OCI-LY1 (cell line): ENCODE results near the gene B2M.

Experiments used
- H2AFZ ChIP-seq: fragments of 200-600 bp; sonication (generic), shearing (Covaris generic); 2 replicates; pipeline ENCODE4 v1.6.0; 2014; ENCODE audit warnings: antibody characterized with exemption, mild to moderate bottlenecking, low read length
- H3F3A ChIP-seq: fragments of 200-600 bp; sonication (generic), shearing (Covaris generic); 2 replicates; pipeline ENCODE4 v1.6.0; 2014; ENCODE audit warnings: mild to moderate bottlenecking, antibody characterized with exemption, low read length, moderate library complexity; ENCODE audit not compliant: insufficient read depth
- H3K27ac ChIP-seq: fragments of 200-600 bp; sonication (generic); 2 replicates; pipeline ENCODE4 v1.5.1; 2014; ENCODE audit warnings: low read length, mixed run types, mild to moderate bottlenecking, low read depth; ENCODE audit not compliant: poor library complexity, severe bottlenecking
- H3K27me3 ChIP-seq: fragments of 200-600 bp; sonication (generic); 2 replicates; pipeline ENCODE4 v1.6.0; 2014; ENCODE audit warnings: antibody characterized with exemption, mild to moderate bottlenecking, low read length, moderate library complexity; ENCODE audit not compliant: insufficient read depth
- H3K36me3 ChIP-seq: fragments of 200-600 bp; sonication (generic); 2 replicates; pipeline ENCODE4 v1.6.1; 2014; ENCODE audit warnings: mild to moderate bottlenecking, antibody characterized with exemption, low read length, moderate library complexity, mixed read lengths; ENCODE audit not compliant: insufficient read depth
- H3K4me1 ChIP-seq: fragments of 200-600 bp; sonication (generic); 2 replicates; pipeline ENCODE4 v1.5.1; 2014; ENCODE audit warnings: mild to moderate bottlenecking, low read length, moderate library complexity; ENCODE audit not compliant: insufficient read depth, severe bottlenecking
- H3K4me2 ChIP-seq: fragments of 200-600 bp; sonication (generic), shearing (Covaris generic); 2 replicates; pipeline ENCODE4 v1.6.1; 2014; ENCODE audit warnings: low read length
- H3K4me3 ChIP-seq: fragments of 200-600 bp; sonication (generic); 2 replicates; pipeline ENCODE4 v1.5.1; 2014; ENCODE audit warnings: low read length, low read depth, mild to moderate bottlenecking, mixed read lengths; ENCODE audit not compliant: poor library complexity, severe bottlenecking
- H3K79me2 ChIP-seq: fragments of 200-600 bp; shearing (Covaris generic); 2 replicates; pipeline ENCODE4 v1.6.1; 2016; ENCODE audit warnings: mixed run types, low read length, mixed read lengths; ENCODE audit not compliant: insufficient read depth
- H3K9ac ChIP-seq: fragments of 200-600 bp; sonication (generic), shearing (Covaris generic); 2 replicates; pipeline ENCODE4 v1.6.1; 2014; ENCODE audit warnings: mild to moderate bottlenecking, low read length, mixed read lengths
- H3K9me2 ChIP-seq: fragments of 200-600 bp; sonication (generic), shearing (Covaris generic); 2 replicates; pipeline ENCODE4 v1.6.1; 2014; ENCODE audit warnings: low read depth, mild to moderate bottlenecking, low read length, mixed read lengths
- H3K9me3 ChIP-seq: fragments of 200-600 bp; shearing (Covaris generic); 2 replicates; pipeline ENCODE4 v1.6.1; 2014; ENCODE audit warnings: low read length, mixed read lengths
- H4K20me1 ChIP-seq: fragments of 200-600 bp; sonication (generic), shearing (Covaris generic); 2 replicates; pipeline ENCODE4 v1.6.0; 2016; ENCODE audit warnings: mild to moderate bottlenecking, low read length; ENCODE audit not compliant: insufficient read depth
- CTCF ChIP-seq: fragments of 200-600 bp; sonication (generic), shearing (Covaris generic); IDR thresholded peaks from 2 replicates; pipeline ENCODE4 v1.5.1; 2017; ENCODE audit warnings: mild to moderate bottlenecking, antibody characterized with exemption, low read length, moderate library complexity, mixed read lengths
- EZH2 ChIP-seq: fragments of 200-600 bp; sonication (generic), shearing (Covaris generic); IDR thresholded peaks from 2 replicates; pipeline ENCODE4 v1.8.0; 2017; ENCODE audit warnings: borderline replicate concordance, mixed run types, mild to moderate bottlenecking, antibody characterized with exemption, low read length, moderate library complexity, mixed read lengths

B2M gene

GRCh38 chr15:44753345-44753744, 42.0 kb downstream of the B2M start:
- no peak overlapping the region for H3K4me2 ChIP-seq
- no peaks in the 10 kb centered on the region; the same call in 1 of the 2 replicates for H3K9me2 ChIP-seq
- H3K27ac ChIP-seq, result no peak overlapping the region
- no peak overlapping the region for H3K4me3 ChIP-seq
- no peaks in the 10 kb centered on the region for H3K4me1 ChIP-seq
- H3K9me3 ChIP-seq, result no peaks in the 10 kb centered on the region
- no peaks in the 10 kb centered on the region for H3K27me3 ChIP-seq
- H2AFZ ChIP-seq, result no peak overlapping the region
- H4K20me1 ChIP-seq, result no peaks in the 10 kb centered on the region
- no peaks in the 10 kb centered on the region for H3K36me3 ChIP-seq
- H3F3A ChIP-seq, result no peaks in the 10 kb centered on the region
- TF ChIP-seq EZH2 (no peak), CTCF (no peak)
- H3K9ac ChIP-seq, result no peak overlapping the region
- H3K79me2 ChIP-seq, result no peaks in the 10 kb centered on the region

- no peak overlapping the region for H3K27ac ChIP-seq
- no peaks in the 10 kb centered on the region for H3K9me2 ChIP-seq
- TF ChIP-seq CTCF (no peak), EZH2 (no peak)
- H2AFZ ChIP-seq, result no peak overlapping the region
- no peaks in the 10 kb centered on the region for H3K9me3 ChIP-seq
- H3K4me3 ChIP-seq, result no peak overlapping the region
- no peak overlapping the region for H3K4me2 ChIP-seq
- H3K9ac ChIP-seq, result no peak overlapping the region; the same call in 1 of the 2 replicates
- no peaks in the 10 kb centered on the region for H3K36me3 ChIP-seq
- H3K27me3 ChIP-seq, result no peaks in the 10 kb centered on the region
- no peaks in the 10 kb centered on the region for H4K20me1 ChIP-seq
- H3K79me2 ChIP-seq, result no peaks in the 10 kb centered on the region
- H3K4me1 ChIP-seq, result no peaks in the 10 kb centered on the region
- H3F3A ChIP-seq, result no peaks in the 10 kb centered on the region
Measured at GRCh38 chr15:44763187-44763586, 51.9 kb downstream of the B2M start.

DNA sequence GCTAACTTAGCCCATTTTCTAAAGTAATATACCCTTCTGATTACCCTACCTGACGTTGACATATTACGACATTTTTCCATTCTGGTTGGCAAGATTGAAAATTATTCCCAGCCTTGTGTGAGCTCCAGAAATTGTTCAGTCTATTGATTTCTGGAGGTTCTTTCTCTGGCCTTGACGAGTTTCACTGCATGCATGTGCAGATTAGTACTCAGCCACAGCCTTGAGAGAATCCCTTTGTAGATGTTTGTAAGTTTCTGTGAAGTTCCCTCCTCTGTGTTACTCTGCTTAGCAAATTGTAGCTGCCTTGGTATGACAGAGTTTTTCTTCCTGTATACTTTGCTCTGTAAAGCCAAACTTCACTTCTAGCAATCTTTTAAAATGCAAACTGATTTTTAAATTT, 52.5 kb downstream of the B2M start:
- TF ChIP-seq EZH2 (no peak), CTCF (no peak)
- no peak overlapping the region for H3K27ac ChIP-seq
- H3K36me3 ChIP-seq, result no peaks in the 10 kb centered on the region
- no peaks in the 10 kb centered on the region for H3F3A ChIP-seq
- no peak overlapping the region for H2AFZ ChIP-seq
- no peaks in the 10 kb centered on the region for H3K4me1 ChIP-seq
- H3K4me2 ChIP-seq, result no peak overlapping the region
- H3K27me3 ChIP-seq, result no peaks in the 10 kb centered on the region
- H3K4me3 ChIP-seq, result no peak overlapping the region
- H3K9ac ChIP-seq, result no peak overlapping the region
- no peaks in the 10 kb centered on the region for H3K9me3 ChIP-seq
- H3K79me2 ChIP-seq, result no peaks in the 10 kb centered on the region
- H4K20me1 ChIP-seq, result no peaks in the 10 kb centered on the region
- no peaks in the 10 kb centered on the region for H3K9me2 ChIP-seq
